Measurements from ENCODE around the gene COPS4.

- no peak for TF ChIP-seq POLR2A (IDR thresholded peaks at IDR 0.05)
- TF ChIP-seq POLR2AphosphoS5 (IDR thresholded peaks at IDR 0.05) = no peak
Measured at GRCh38 chr4:82988323-82988832, 46.6 kb upstream of the COPS4 start.

Measured in spleen (tissue), 3 donors.